Testis (tissue), 2 donors: ENCODE measurements around the gene SPRING1.

Experiments
- CTCF ChIP-seq, 3 experiments: fragments of 450-650 bp in 2 of 3; fragments of 200-600 bp in 1 of 3; sonication (generic) in 1 of 3; IDR thresholded peaks; one replicate each; pipeline ENCODE4 v1.5.1; 2016 to 2019; ENCODE audit warnings: antibody characterized with exemption in 3 of 3, mild to moderate bottlenecking in 2 of 3, moderate library complexity in 1 of 3
- POLR2A ChIP-seq: fragments of 450-650 bp; IDR thresholded peaks from one replicate; pipeline ENCODE4 v1.6.1; 2017; ENCODE audit warnings: antibody characterized with exemption, mild to moderate bottlenecking, moderate library complexity

GRCh38 chr12:116692605-116693004, 45.3 kb downstream of the SPRING1 start:
- TF ChIP-seq CTCF (IDR thresholded peaks at IDR 0.05): no peak
- no peak for TF ChIP-seq POLR2A
